GM12875 (cell line): Measurements from ENCODE around the gene UBE2V1.

ENCODE experiments used
- H3K4me3 ChIP-seq: one replicate; pipeline ENCODE4 v1.5.1; 2011; ENCODE audit warnings: low read depth, low read length, control low read depth
- TF ChIP-seq, protein P1 (sequence below): IDR thresholded peaks from 2 replicates; pipeline ENCODE4 v1.5.1; 2011; ENCODE audit warnings: low read depth, mild to moderate bottlenecking, control low read depth, inconsistent platforms, low read length, moderate library complexity, borderline replicate concordance; ENCODE audit not compliant: insufficient read depth

Gene UBE2V1

DNA sequence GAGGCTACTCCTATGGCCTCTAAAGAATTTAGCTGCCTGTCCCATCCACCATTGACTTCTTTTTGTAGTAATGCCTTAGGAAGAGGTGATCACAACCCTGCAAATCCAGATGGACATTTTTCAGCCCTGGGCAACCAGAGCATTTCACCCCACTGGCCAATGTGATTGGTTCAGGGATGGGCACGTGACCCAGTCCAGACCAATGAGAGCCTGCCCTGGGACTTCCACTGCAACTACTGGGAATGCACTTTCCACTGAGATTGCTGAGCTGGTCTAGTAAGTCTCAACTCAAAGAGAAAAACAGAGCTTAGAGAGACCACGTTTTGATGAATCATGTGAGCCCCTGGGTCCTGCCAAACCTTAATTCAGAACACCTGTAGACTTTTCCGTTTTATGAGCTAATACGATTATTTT lies 8.9 kb upstream of the UBE2V1 start:
- TF ChIP-seq, protein P1, sequence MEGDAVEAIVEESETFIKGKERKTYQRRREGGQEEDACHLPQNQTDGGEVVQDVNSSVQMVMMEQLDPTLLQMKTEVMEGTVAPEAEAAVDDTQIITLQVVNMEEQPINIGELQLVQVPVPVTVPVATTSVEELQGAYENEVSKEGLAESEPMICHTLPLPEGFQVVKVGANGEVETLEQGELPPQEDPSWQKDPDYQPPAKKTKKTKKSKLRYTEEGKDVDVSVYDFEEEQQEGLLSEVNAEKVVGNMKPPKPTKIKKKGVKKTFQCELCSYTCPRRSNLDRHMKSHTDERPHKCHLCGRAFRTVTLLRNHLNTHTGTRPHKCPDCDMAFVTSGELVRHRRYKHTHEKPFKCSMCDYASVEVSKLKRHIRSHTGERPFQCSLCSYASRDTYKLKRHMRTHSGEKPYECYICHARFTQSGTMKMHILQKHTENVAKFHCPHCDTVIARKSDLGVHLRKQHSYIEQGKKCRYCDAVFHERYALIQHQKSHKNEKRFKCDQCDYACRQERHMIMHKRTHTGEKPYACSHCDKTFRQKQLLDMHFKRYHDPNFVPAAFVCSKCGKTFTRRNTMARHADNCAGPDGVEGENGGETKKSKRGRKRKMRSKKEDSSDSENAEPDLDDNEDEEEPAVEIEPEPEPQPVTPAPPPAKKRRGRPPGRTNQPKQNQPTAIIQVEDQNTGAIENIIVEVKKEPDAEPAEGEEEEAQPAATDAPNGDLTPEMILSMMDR = no peak

DNA sequence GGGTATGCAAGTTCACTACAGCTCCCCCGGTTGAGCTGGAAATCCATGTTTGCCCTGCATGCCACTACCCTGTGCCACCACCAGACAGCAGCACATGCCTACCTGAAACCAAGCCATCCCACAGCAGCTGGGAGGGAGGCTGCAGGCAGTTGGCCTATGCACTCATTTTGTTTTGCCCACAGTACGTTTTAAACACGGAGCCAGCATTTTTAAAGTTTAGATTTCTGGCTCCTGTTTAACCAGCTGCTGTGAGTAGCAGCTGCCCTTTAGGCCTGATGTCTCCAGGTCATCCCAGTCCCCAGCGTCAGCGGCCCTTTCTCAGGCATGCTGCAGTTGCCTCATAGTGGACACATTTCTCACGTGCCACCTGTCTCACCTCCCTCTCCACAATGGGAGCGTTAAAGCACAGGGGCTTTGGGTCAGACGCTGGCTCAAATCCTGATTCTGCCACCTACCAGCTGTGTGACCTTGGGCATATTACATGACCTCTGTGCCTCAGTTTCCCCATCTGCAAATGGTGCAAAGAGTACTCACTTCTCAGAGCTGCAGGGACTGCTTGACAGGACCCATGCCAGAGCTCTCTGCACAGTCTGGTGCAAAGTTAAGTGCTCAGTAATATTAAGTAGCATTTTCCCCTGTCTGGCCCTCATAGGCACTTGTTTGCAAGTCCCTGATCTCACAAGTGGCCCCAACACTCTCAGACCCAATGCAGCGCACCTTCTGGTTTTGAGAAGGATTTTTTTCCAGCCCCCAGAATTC lies 8.2 kb upstream of the UBE2V1 start:
- H3K4me3 ChIP-seq = no peak overlapping the region
- TF ChIP-seq, protein P1 = peak; percentile 73

More for the DNA sequence above, 8.9 kb upstream of the UBE2V1 start:
- H3K4me3 ChIP-seq = no peak overlapping the region

DNA sequence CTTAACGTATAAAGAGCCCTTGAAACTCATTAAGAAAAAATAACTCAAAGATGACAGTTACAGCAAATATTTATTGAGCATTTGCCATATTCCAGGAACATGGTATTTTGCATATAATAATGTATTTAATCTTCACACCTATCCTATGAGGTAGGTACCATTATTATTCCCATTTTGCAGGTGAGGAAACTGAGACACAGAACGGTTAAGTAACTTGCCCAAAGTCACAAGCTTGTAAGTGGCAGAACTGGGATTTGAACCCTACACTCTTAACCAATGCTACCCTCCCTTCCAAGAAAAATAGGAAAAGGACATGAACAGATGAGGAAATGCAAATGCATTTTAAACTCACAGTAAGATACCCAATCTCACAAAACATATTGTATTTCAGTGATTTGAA lies 5.3 kb upstream of the UBE2V1 start:
- TF ChIP-seq, protein P1 = no peak
- H3K4me3 ChIP-seq = no peak overlapping the region

DNA sequence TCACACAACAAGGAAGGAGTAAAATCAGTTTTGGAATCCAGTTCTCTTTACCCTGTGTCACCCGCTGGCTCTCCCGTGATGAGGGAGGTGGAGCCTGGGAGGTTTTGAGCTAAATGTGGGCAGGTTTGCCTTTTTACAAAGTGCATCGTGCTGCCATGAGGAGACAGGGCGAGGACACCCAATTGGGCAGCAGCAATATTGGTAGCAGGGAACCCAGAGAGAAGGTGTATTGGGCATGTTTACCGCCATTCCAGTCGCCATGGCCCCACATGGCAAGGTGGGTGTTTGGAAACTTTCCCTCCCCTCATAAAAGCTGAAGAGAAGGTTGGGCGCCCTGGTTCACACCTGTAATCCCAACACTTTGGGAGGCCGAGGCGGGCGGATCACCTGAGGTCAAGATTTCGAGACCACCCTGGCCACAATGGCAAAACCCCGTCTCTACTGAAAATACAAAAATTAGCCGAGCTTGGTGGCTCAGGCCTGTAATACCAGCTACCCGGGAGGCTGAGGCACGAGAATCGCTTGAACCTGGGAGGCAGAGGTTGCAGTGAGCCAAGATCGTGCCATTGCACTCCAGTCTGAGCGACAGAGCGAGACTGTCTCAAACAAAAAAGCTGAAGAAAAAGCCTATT lies 3.5 kb upstream of the UBE2V1 start:
- TF ChIP-seq, protein P1 = no peak
- H3K4me3 ChIP-seq = no peak overlapping the region

DNA sequence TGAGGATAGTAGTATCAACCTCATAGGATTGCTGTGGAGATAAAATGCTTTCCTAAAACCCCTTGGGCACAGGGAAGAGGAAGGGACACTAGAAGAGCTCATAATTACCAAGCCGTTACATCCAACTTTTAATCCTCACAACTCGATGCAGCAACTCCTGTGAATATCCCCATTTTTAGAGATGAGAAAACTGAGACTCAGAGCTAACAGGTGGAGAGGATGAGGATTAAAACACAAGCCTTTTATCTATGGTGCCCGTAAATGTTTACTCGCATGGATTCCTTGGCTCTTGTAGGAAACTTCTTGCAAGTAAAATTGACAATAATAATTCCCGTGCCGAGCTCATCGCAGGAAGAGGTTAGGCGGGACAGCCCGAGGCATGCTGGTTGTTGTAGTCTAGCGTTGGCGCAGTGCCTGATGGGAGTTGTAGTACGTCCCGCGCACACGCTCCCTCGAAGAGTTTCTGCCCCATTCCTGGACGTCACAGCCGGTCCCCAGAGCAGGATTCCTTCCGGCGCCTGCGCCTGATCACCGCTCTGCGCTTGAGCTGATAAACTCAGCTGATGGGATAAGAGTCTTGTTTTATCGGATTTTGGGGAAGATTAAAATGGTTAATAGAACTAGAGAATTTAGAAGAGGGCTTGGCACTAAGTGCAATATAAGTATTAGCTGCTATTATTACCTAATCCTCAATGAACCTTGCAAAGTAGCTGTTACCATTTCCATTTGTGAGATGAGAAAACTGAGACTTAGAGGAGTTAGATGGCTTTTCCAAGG lies 2.8 kb upstream of the UBE2V1 start:
- TF ChIP-seq, protein P1 = no peak
- peak overlapping the region; percentile 50 for H3K4me3 ChIP-seq

DNA sequence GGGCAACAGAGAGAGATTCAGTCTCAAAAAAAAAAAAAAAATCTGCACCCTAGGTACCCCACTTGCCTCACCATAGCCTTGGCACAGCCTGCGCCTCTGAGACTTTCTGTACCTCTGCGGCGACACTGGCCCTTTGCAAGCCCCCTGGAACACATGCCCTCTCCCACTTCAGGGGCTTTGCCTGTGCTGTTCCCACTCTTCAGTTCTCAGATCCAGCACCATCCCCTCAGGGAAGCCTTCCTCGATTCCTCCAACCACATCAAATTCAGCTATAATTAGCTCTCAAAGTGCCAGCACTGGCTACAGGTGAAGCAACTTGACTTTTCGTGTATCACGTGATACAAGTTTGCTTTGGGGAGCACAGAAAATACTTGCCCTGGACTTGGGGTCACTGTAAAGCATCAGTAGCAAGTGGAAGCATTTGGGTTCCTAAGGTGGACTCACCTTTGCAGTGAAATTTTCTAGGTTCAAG lies 2.1 kb upstream of the UBE2V1 start:
- peak overlapping the region; percentile 50 for H3K4me3 ChIP-seq
- TF ChIP-seq, protein P1 = no peak
